H1 (cell line): Measurements from ENCODE around the gene MACROD1. TPM values are rescaled to one million over a fixed set of nuclear protein-coding genes. Genes with fewer than 3 reads are reported as not detected.

Source experiments
- FOSL1 ChIP-seq: IDR thresholded peaks from 2 replicates; pipeline ENCODE4 v1.6.1; 2011; ENCODE audit warnings: mild to moderate bottlenecking, low read depth, low read length, moderate library complexity; ENCODE audit not compliant: insufficient read depth
- JUND ChIP-seq: IDR thresholded peaks from 2 replicates; pipeline ENCODE4 v1.6.1; 2011; ENCODE audit warnings: mild to moderate bottlenecking, improper control_type of control experiment, low read length
- POU5F1 ChIP-seq: IDR thresholded peaks from 2 replicates; pipeline ENCODE4 v1.6.1; 2011; ENCODE audit warnings: low read depth, mild to moderate bottlenecking, low read length, moderate library complexity
- RAD21 ChIP-seq, 2 experiments: IDR thresholded peaks in 1 of 2; conservative IDR thresholded peaks in 1 of 2; 2 replicates each; pipeline ENCODE4 v1.6.1; 2011; ENCODE audit warnings: low read depth in 2 of 2, low read length in 2 of 2, improper control_type of control experiment in 1 of 2, inconsistent platforms in 1 of 2, mild to moderate bottlenecking in 1 of 2, moderate library complexity in 1 of 2
- RBBP5 ChIP-seq: IDR thresholded peaks from 2 replicates; pipeline ENCODE4 v1.7.1; 2012; ENCODE audit warnings: low read depth, mild to moderate bottlenecking, inconsistent platforms, low read length, moderate library complexity, borderline replicate concordance
- SP4 ChIP-seq: IDR thresholded peaks from 2 replicates; pipeline ENCODE4 v1.6.1; 2012; ENCODE audit warnings: low read length, inconsistent platforms
- TBP ChIP-seq: IDR thresholded peaks from 2 replicates; pipeline ENCODE4 v1.6.1; 2011; ENCODE audit warnings: low read depth, low read length, improper control_type of control experiment
- TEAD4 ChIP-seq: IDR thresholded peaks from 2 replicates; pipeline ENCODE4 v1.6.1; 2012; ENCODE audit warnings: low read depth, low read length, inconsistent platforms, mixed read lengths
- USF2 ChIP-seq: IDR thresholded peaks from 2 replicates; pipeline ENCODE4 v1.6.1; 2011; ENCODE audit warnings: low read length, improper control_type of control experiment
- ZNF274 ChIP-seq: IDR thresholded peaks from 2 replicates; pipeline ENCODE4 v1.7.0; 2012; ENCODE audit warnings: low read length, borderline replicate concordance; ENCODE audit errors: extremely low read depth
- polyA plus RNA-seq, 7 experiments: library from polyadenylated mRNA; depleted of rRNA in 3 of 7; stranded (reverse) in 5 of 7; unstranded in 2 of 7; fragments of >200 nt in 5 of 7; fragments of 200-250 nt in 2 of 7; gene quantifications; 1 replicate in 5 of 7; 2 replicates in 1 of 7; 4 replicates in 1 of 7; pipeline versions ENCODE4 v1.2.1 to v1.2.3, GENCODE V29; 2011 to 2013; ENCODE audit warnings: missing spikeins in 2 of 7, mixed read lengths in 2 of 7
- total RNA-seq: library from RNA; stranded (reverse); fragmentation: NEBNext Ultra II Directional; extraction: Animal tissue kit (Norgen Biotek cat#: 25700); gene quantifications from 2 replicates; pipeline ENCODE4 v1.2.1, GENCODE V29; 2021

The MACROD1 gene
- total and polyA plus RNA-seq, 2 of the 8 experiments (the other 6 are each of a cell fraction or from before 2014, with no cell fraction given), result 19.5 to 34.1 TPM

DNA sequence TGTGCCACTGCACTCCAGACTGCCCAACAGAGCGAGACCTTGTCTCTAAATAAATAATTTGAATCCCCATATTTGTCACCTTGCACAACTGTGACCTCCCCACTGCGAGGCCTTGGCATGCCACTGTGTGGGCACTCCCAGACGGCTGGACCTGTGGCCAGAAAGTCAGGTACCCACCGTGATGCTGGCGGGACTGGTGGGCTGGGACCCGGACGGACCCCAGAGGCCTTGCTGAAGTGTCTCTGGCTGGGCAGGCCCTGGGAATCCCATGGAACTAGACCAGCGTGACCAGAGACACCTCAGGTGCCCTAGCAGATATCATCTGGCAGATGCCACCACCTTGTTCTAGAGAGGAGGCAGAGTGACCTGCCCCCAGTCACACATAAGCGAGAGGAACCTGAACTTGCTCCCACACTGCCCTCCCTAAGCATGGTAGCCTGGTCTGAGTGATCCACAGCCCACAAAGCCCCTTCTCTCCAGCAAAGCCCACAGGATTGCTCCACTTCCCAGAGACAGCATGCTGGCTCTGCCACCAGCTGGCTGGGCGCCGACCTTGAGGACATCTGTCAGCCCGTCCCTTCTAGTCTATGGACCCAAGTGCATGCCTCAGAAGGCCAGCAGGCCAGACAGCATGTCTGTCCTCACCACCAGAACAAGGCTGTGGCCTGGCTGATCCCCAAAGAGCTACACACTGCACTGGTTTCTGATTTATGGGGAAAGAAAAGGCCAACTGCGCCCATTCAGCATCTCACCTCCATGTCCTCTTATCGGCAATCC, 9.5 kb downstream of the MACROD1 start (continued):
- no peak for TF ChIP-seq FOSL1
- TF ChIP-seq JUND, result no peak
- TF ChIP-seq RAD21 (IDR thresholded peaks at IDR 0.05 in 1 of 2, conservative IDR thresholded peaks at IDR 0.05 in 1 of 2; ENCODE audit: low read depth in 2 of 2, low read length in 2 of 2), result no peak
- TF ChIP-seq RBBP5, result no peak
- TF ChIP-seq ZNF274, result no peak
- TF ChIP-seq SP4, result no peak
- no peak for TF ChIP-seq POU5F1
- no peak for TF ChIP-seq TBP
- no peak for TF ChIP-seq TEAD4
- TF ChIP-seq USF2, result no peak
